Endodermal cell (in vitro differentiated cells): ENCODE data around the gene PLA2G4F. TPM values are rescaled to one million over a fixed set of nuclear protein-coding genes. Genes with fewer than 3 reads are reported as not detected.

ENCODE experiments used
- DNase-seq: peaks from one replicate; pipeline ENCODE4 v3.0.0-alpha.2; 2017
- H3K27ac ChIP-seq: 2 replicates; pipeline ENCODE4 v1.5.1; 2013; ENCODE audit warnings: mild to moderate bottlenecking, low read depth, low read length, moderate library complexity
- H3K27me3 ChIP-seq: 2 replicates; pipeline ENCODE4 v1.6.1; 2013; ENCODE audit warnings: mild to moderate bottlenecking, low read length, moderate library complexity; ENCODE audit not compliant: insufficient read depth, control insufficient read depth, poor library complexity, severe bottlenecking
- H3K36me3 ChIP-seq: 2 replicates; pipeline ENCODE4 v1.7.0; 2013; ENCODE audit warnings: mild to moderate bottlenecking, low read length, moderate library complexity; ENCODE audit not compliant: control insufficient read depth, insufficient read depth
- H3K4me1 ChIP-seq: one replicate; pipeline ENCODE4 v1.7.0; 2013; ENCODE audit warnings: low read length; ENCODE audit not compliant: control insufficient read depth, insufficient read depth
- H3K4me3 ChIP-seq: 2 replicates; pipeline ENCODE4 v1.5.1; 2013; ENCODE audit warnings: mild to moderate bottlenecking, low read length, moderate library complexity
- H3K9ac ChIP-seq: 2 replicates; pipeline ENCODE4 v1.6.1; 2013; ENCODE audit warnings: mild to moderate bottlenecking, low read length, moderate library complexity; ENCODE audit not compliant: poor library complexity, severe bottlenecking; ENCODE audit errors: extremely low read depth
- H3K9me3 ChIP-seq: 2 replicates; pipeline ENCODE4 v1.6.1; 2013; ENCODE audit warnings: mild to moderate bottlenecking, low read length, moderate library complexity; ENCODE audit not compliant: control insufficient read depth
- H3K27ac Mint-ChIP-seq: 2 replicates; pipeline ENCODE4 v1.8.0; 2020; ENCODE audit warnings: mixed read lengths
- H3K27me3 Mint-ChIP-seq: 2 replicates; pipeline ENCODE4 v1.8.0; 2021; ENCODE audit warnings: mild to moderate bottlenecking, mixed read lengths; ENCODE audit not compliant: insufficient read depth
- H3K36me3 Mint-ChIP-seq: 2 replicates; pipeline ENCODE4 v1.8.0; 2020; ENCODE audit warnings: low read depth, mixed read lengths
- H3K4me1 Mint-ChIP-seq: 2 replicates; pipeline ENCODE4 v1.8.0; 2020; ENCODE audit warnings: mixed read lengths
- H3K4me3 Mint-ChIP-seq: 2 replicates; pipeline ENCODE4 v1.8.0; 2020; ENCODE audit warnings: mild to moderate bottlenecking, moderate library complexity, mixed read lengths
- H3K9me3 Mint-ChIP-seq: 2 replicates; pipeline ENCODE4 v1.8.0; 2020; ENCODE audit warnings: mild to moderate bottlenecking, mixed read lengths
- WGBS, 2 experiments: methylation state at CpG; one replicate each; pipeline versions ENCODE4 v1.1.5 to v1.1.7; 2013; ENCODE audit warnings: missing lambda C conversion rate in 2 of 2, mixed read lengths in 1 of 2; ENCODE audit not compliant: insufficient coverage in 1 of 2, insufficient read length in 1 of 2; 5-methylcytosine and 5-hydroxymethylcytosine counted together
- total RNA-seq, 2 donors: library from RNA; stranded (reverse); fragmentation: NEBNext Ultra II Directional in 1 of 2; extraction: Animal tissue kit (Norgen Biotek cat#: 25700) in 1 of 2; gene quantifications; 2 replicates in 1 of 2; 3 replicates in 1 of 2; pipeline ENCODE4 v1.2.1, GENCODE V29; 2021
- TF ChIP-seq, protein P1 (sequence below): fragments of 200-600 bp; sonication (generic); conservative IDR thresholded peaks from 2 replicates; pipeline ENCODE4 v1.5.0; 2021; ENCODE audit warnings: antibody characterized with exemption, mild to moderate bottlenecking

The PLA2G4F gene
- total RNA-seq, 2 donors from 2014 or later = 0.22 TPM; not detected in 1

DNA sequence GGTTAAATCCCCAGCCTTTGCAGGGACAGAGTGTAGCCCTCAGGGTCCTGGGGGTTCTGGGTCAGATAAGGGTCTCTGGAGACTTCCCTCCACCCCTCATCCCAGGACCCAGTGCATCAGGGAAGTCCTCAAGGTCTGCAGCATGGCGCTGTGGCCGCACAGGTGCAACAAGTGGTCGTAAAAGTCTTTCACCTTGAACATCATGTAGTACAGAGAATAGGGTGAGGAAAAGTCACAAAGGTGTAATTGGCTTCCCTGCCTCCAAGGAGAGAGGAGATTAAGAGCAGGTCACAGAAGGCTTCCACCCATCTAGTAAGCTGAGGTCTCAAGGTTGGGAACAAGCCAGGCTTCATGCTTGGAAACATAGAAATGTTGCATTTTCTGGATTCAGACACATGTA is 32.9 kb downstream of the PLA2G4F start:
- H3K4me1 ChIP-seq = peaks cover 4% of the 10 kb centered on the region
- 92 to 100% methylated on average over 1 to 3 of the region's 3 CpGs for WGBS, 2 experiments
- DNase-seq = no peak
- no peak overlapping the region for H3K4me3 ChIP-seq
- H3K27ac ChIP-seq = no peak overlapping the region
- Mint-ChIP-seq H3K9me3 (no peaks in the 10 kb centered on the region), H3K4me1 (peaks cover 6% of the 10 kb centered on the region), H3K27ac (no peak overlapping the region), H3K4me3 (no peak overlapping the region), H3K36me3 (no peaks in the 10 kb centered on the region), H3K27me3 (no peaks in the 10 kb centered on the region)
- no peaks in the 10 kb centered on the region for H3K27me3 ChIP-seq
- H3K36me3 ChIP-seq = no peaks in the 10 kb centered on the region
- TF ChIP-seq, protein P1, sequence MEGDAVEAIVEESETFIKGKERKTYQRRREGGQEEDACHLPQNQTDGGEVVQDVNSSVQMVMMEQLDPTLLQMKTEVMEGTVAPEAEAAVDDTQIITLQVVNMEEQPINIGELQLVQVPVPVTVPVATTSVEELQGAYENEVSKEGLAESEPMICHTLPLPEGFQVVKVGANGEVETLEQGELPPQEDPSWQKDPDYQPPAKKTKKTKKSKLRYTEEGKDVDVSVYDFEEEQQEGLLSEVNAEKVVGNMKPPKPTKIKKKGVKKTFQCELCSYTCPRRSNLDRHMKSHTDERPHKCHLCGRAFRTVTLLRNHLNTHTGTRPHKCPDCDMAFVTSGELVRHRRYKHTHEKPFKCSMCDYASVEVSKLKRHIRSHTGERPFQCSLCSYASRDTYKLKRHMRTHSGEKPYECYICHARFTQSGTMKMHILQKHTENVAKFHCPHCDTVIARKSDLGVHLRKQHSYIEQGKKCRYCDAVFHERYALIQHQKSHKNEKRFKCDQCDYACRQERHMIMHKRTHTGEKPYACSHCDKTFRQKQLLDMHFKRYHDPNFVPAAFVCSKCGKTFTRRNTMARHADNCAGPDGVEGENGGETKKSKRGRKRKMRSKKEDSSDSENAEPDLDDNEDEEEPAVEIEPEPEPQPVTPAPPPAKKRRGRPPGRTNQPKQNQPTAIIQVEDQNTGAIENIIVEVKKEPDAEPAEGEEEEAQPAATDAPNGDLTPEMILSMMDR = no peak
- no peak overlapping the region for H3K9ac ChIP-seq
- H3K9me3 ChIP-seq = no peaks in the 10 kb centered on the region

DNA sequence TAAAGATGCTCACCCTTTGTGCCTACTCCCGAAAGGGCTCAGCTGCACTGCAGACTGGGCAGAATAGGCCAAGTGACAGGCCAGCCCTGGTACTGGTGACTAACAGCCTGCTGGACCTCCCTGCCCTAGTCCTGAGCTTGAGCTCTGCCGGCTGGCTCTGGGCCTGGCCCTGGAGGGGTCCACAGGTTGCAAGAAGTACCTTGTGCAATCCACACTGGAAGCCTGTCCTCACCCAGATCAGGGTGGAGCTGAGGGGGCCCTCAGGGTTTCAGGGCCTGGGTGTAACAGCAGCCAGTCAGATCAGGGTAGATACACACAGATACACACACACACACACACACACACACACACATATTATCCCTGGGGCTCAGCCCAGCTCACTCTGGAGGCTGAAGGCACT is 34.8 kb downstream of the PLA2G4F start:
- Mint-ChIP-seq H3K4me3 (no peak overlapping the region), H3K36me3 (no peaks in the 10 kb centered on the region), H3K27ac (no peak overlapping the region), H3K27me3 (no peaks in the 10 kb centered on the region), H3K9me3 (peaks cover 3% of the 10 kb centered on the region), H3K4me1 (peaks cover 7% of the 10 kb centered on the region)
- Histone ChIP-seq H3K36me3 (no peaks in the 10 kb centered on the region), H3K9me3 (no peaks in the 10 kb centered on the region), H3K4me1 (peaks cover 4% of the 10 kb centered on the region), H3K27ac (no peak overlapping the region), H3K9ac (no peak overlapping the region), H3K4me3 (no peak overlapping the region), H3K27me3 (no peaks in the 10 kb centered on the region)
- no peak for DNase-seq
- 41 to 50% methylated on average over 2 of the region's 2 CpGs for WGBS, 2 experiments
- TF ChIP-seq, protein P1 = no peak

DNA sequence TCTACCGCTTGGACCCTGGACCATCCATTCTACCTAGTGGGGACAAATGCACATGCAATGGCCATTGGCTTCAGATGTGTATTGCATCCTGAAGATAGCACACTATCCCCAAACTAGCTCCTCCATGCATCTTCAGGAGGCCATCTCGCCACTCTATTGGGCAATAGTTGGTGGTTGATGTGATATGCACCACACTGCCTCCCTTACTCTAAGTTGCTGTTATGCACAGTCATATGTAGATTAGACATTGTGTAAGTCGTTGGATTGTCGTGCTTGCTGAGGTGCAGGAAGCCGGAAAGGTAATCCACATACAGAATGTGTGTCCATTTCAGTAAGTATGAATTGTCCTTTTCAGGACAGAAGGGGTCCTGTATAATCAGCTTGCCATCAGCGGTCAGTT is 35.4 kb downstream of the PLA2G4F start:
- Mint-ChIP-seq H3K36me3 (no peaks in the 10 kb centered on the region), H3K4me3 (no peak overlapping the region), H3K27me3 (no peaks in the 10 kb centered on the region), H3K4me1 (peaks cover 7% of the 10 kb centered on the region), H3K9me3 (peaks cover 6% of the 10 kb centered on the region), H3K27ac (no peak overlapping the region)
- no peaks in the 10 kb centered on the region for H3K27me3 ChIP-seq
- H3K36me3 ChIP-seq = no peaks in the 10 kb centered on the region
- WGBS, 2 experiments = 91 to 94% methylated on average over 3 to 5 of the region's 6 CpGs
- DNase-seq = no peak
- H3K9ac ChIP-seq = no peak overlapping the region
- peaks cover 4% of the 10 kb centered on the region for H3K4me1 ChIP-seq
- no peak overlapping the region for H3K27ac ChIP-seq
- TF ChIP-seq, protein P1 = no peak
- no peak overlapping the region for H3K4me3 ChIP-seq
- H3K9me3 ChIP-seq = no peaks in the 10 kb centered on the region
